Thoracic aorta (tissue), 2 donors: ENCODE measurements around the gene AFTPH. TPM values are rescaled to one million over a fixed set of nuclear protein-coding genes. Genes with fewer than 3 reads are reported as not detected.

Experiments used
- ATAC-seq: fragments of 150-250 bp; one replicate; pipeline ENCODE4 v1.8.0; 2017; ENCODE audit warnings: low read depth; ENCODE audit not compliant: insufficient number of reproducible peaks, low FRiP score
- DNase-seq: peaks from one replicate; pipeline ENCODE4 v3.0.0-alpha.2; 2020; ENCODE audit warnings: low spot score
- H3K27ac ChIP-seq, 2 donors: fragments of 200-600 bp; sonication (generic); 1 replicate in 1 of 2; 2 replicates in 1 of 2; pipeline ENCODE4 v1.5.1; 2016; ENCODE audit warnings: mild to moderate bottlenecking in 2 of 2, moderate library complexity in 2 of 2
- H3K27me3 ChIP-seq: fragments of 200-600 bp; sonication (generic); replicated peaks from 2 replicates; pipeline ENCODE4 v1.6.0; 2016; ENCODE audit warnings: mild to moderate bottlenecking; ENCODE audit not compliant: insufficient read depth
- H3K36me3 ChIP-seq: fragments of 200-600 bp; sonication (generic); one replicate; pipeline ENCODE4 v1.5.1; 2016
- H3K4me1 ChIP-seq, 2 donors: fragments of 200-600 bp; sonication (generic); 1 replicate in 1 of 2; 2 replicates in 1 of 2; pipeline versions ENCODE4 v1.5.1 to v1.6.0; 2016; ENCODE audit warnings: low read depth in 2 of 2, mild to moderate bottlenecking in 1 of 2; ENCODE audit not compliant: control insufficient read depth in 1 of 2
- H3K4me3 ChIP-seq: fragments of 200-600 bp; sonication (generic); 2 replicates; pipeline ENCODE4 v1.5.1; 2016; ENCODE audit warnings: mild to moderate bottlenecking
- H3K9me3 ChIP-seq: fragments of 200-600 bp; sonication (generic); 2 replicates; pipeline ENCODE4 v1.5.1; 2016
- CTCF ChIP-seq: fragments of 200-600 bp; sonication (generic); IDR thresholded peaks from one replicate; pipeline ENCODE4 v1.5.1; 2019; ENCODE audit warnings: antibody characterized with exemption
- total RNA-seq, 2 donors: library from RNA; depleted of rRNA; stranded (reverse); fragments of >200 nt; gene quantifications; one replicate each; pipeline versions ENCODE4 v1.1.0 to v1.2.3, GENCODE V29; 2016

AFTPH gene
- total RNA-seq, 2 donors from 2014 or later = 27.3 to 32.1 TPM

GRCh38 chr2:64562148-64562784, 38.1 kb downstream of the AFTPH start:
- Histone ChIP-seq H3K4me3 (no peak overlapping the region), H3K4me1 (no peaks in the 10 kb centered on the region), H3K27me3 (no peaks in the 10 kb centered on the region), H3K9me3 (no peaks in the 10 kb centered on the region), H3K27ac (no peak overlapping the region), H3K36me3 (no peaks in the 10 kb centered on the region)
- DNase-seq = no peak
- no peak for ATAC-seq
- TF ChIP-seq CTCF = peak; percentile 36

GRCh38 chr2:64563436-64563938, 39.4 kb downstream of the AFTPH start:
- no peaks in the 10 kb centered on the region for H3K4me1 ChIP-seq
- no peaks in the 10 kb centered on the region for H3K9me3 ChIP-seq
- H3K27me3 ChIP-seq = no peaks in the 10 kb centered on the region
- DNase-seq (no peak), ATAC-seq (no peak)
- H3K4me3 ChIP-seq = no peak overlapping the region
- TF ChIP-seq CTCF = no peak
- peaks cover under 1% of the 10 kb centered on the region for H3K36me3 ChIP-seq
- no peak overlapping the region for H3K27ac ChIP-seq

- no peaks in the 10 kb centered on the region for H3K4me1 ChIP-seq
- TF ChIP-seq CTCF = no peak
- no peak overlapping the region for H3K27ac ChIP-seq
- peaks cover 7% of the 10 kb centered on the region for H3K36me3 ChIP-seq
- H3K27me3 ChIP-seq = no peaks in the 10 kb centered on the region
- H3K4me3 ChIP-seq = no peak overlapping the region
- H3K9me3 ChIP-seq = no peaks in the 10 kb centered on the region
- ATAC-seq = no peak
- no peak for DNase-seq
Observed at GRCh38 chr2:64565949-64566710, 42.0 kb downstream of the AFTPH start.

GRCh38 chr2:64567473-64567872, 43.3 kb downstream of the AFTPH start:
- Histone ChIP-seq H3K4me3 (no peak overlapping the region), H3K36me3 (peaks cover 7% of the 10 kb centered on the region), H3K4me1 (no peaks in the 10 kb centered on the region), H3K27ac (no peak overlapping the region), H3K9me3 (no peaks in the 10 kb centered on the region), H3K27me3 (no peaks in the 10 kb centered on the region)
- no peak for TF ChIP-seq CTCF
- no peak for ATAC-seq
- no peak for DNase-seq

- Histone ChIP-seq H3K27ac (no peak overlapping the region), H3K36me3 (peaks cover 9% of the 10 kb centered on the region), H3K4me3 (no peak overlapping the region), H3K4me1 (no peaks in the 10 kb centered on the region), H3K27me3 (no peaks in the 10 kb centered on the region), H3K9me3 (no peaks in the 10 kb centered on the region)
- DNase-seq = no peak
- no peak for ATAC-seq
- no peak for TF ChIP-seq CTCF
Observed at GRCh38 chr2:64568836-64569235, 44.7 kb downstream of the AFTPH start.
